ENCODE results near the gene EXOC3. TPM values are rescaled to one million over a fixed set of nuclear protein-coding genes. Genes with fewer than 3 reads are reported as not detected.

EXOC3 gene
- total and polyA plus RNA-seq, 12 donors: 29.0 to 44.7 (median 40.0) TPM

- peaks cover 0 to 53% (median 36%) of the 10 kb centered on the region in 7 donors for H3K27me3 ChIP-seq
- no peaks in the 10 kb centered on the region for H3K4me1 ChIP-seq
- 84 to 85% methylated on average over 22 of the region's 22 CpGs for WGBS, 2 donors
- no peak for TF ChIP-seq CTCF (IDR thresholded peaks at IDR 0.05)
- ATAC-seq: no peak
- no peaks in the 10 kb centered on the region for H3K36me3 ChIP-seq
- DNase-seq: no peak
- no peaks in the 10 kb centered on the region for H3K9me3 ChIP-seq
- no peak overlapping the region for H3K4me3 ChIP-seq
- intact Hi-C loops (cut with DNase I): no loop called here
- no peak overlapping the region for H3K27ac ChIP-seq
Observed at GRCh38 chr5:509611-510185, 66.7 kb downstream of the EXOC3 start.

- no peaks in the 10 kb centered on the region for H3K36me3 ChIP-seq
- DNase-seq (no peak), ATAC-seq (no peak)
- intact Hi-C loops (cut with DNase I): no loop called here
- TF ChIP-seq CTCF (IDR thresholded peaks at IDR 0.05): no peak
- no peak overlapping the region for H3K4me3 ChIP-seq
- H3K27ac ChIP-seq: no peak overlapping the region
- H3K4me1 ChIP-seq: no peaks in the 10 kb centered on the region
- no peaks in the 10 kb centered on the region for H3K9me3 ChIP-seq
- 71 to 72% methylated on average over 9 of the region's 9 CpGs for WGBS, 2 donors
- peaks cover 0 to 59% (median 38%) of the 10 kb centered on the region in 7 donors for H3K27me3 ChIP-seq
Observed at GRCh38 chr5:510521-510920, 67.5 kb downstream of the EXOC3 start.

GRCh38 chr5:511476-511875 lies 68.5 kb downstream of the EXOC3 start:
- ATAC-seq: no peak
- WGBS, 2 donors: 91% methylated on average over 16 of the region's 16 CpGs
- Histone ChIP-seq H3K36me3 (no peaks in the 10 kb centered on the region), H3K4me3 (no peak overlapping the region), H3K27me3 (peaks cover 0 to 57% (median 32%) of the 10 kb centered on the region in 7 donors), H3K9me3 (no peaks in the 10 kb centered on the region), H3K4me1 (no peaks in the 10 kb centered on the region), H3K27ac (no peak overlapping the region)
- TF ChIP-seq CTCF (IDR thresholded peaks at IDR 0.05): no peak
- no peak for DNase-seq
- intact Hi-C loops (cut with DNase I): no loop called here

- Histone ChIP-seq H3K27me3 (peaks cover 0 to 77% (median 44%) of the 10 kb centered on the region in 7 donors), H3K9me3 (no peaks in the 10 kb centered on the region), H3K27ac (no peak overlapping the region), H3K4me3 (no peak overlapping the region), H3K4me1 (no peaks in the 10 kb centered on the region), H3K36me3 (no peaks in the 10 kb centered on the region)
- no peak for TF ChIP-seq CTCF (IDR thresholded peaks at IDR 0.05)
- DNase-seq (no peak), ATAC-seq (no peak)
- 58 to 60% methylated on average over 31 of the region's 31 CpGs for WGBS, 2 donors
- intact Hi-C loops (cut with DNase I): no loop called here
Observed at GRCh38 chr5:513216-514100, 70.5 kb downstream of the EXOC3 start.

All from heart right ventricle (tissue), 16 donors.